CD8-positive, alpha-beta memory T cell (primary cell): ENCODE measurements around the gene NOL8. TPM values are rescaled to one million over a fixed set of nuclear protein-coding genes. Genes with fewer than 3 reads are reported as not detected.
A peak's percentile ranks its signal among the peaks of the same experiment; 100 is the strongest.

ENCODE experiments used
- CTCF ChIA-PET: fragments of 350-600 bp; sonication (Branson Sonifier 250); formaldehyde crosslinking; loops from one replicate; lab custom pipeline; 2021; ENCODE audit warnings: antibody characterized with exemption; lab: Charles Lee
- POLR2A ChIA-PET: fragments of 350-600 bp; sonication (Branson Sonifier 250); formaldehyde crosslinking; loops from one replicate; lab custom pipeline; 2021; ENCODE audit warnings: antibody characterized with exemption; lab: Charles Lee
- DNase-seq, 5 donors: peaks; one replicate each; pipeline versions ENCODE4 v3.0.0 to v3.0.0-alpha.2; 2020 to 2022; ENCODE audit warnings: mixed read lengths in 1 of 5
- H3K27ac ChIP-seq: one replicate; pipeline ENCODE4 v1.7.0; 2013; ENCODE audit warnings: low read depth, mild to moderate bottlenecking, low read length, moderate library complexity
- H3K27me3 ChIP-seq: 2 replicates; pipeline ENCODE4 v1.7.0; 2013; ENCODE audit warnings: low read length, mild to moderate bottlenecking; ENCODE audit not compliant: insufficient read depth, poor library complexity, severe bottlenecking
- H3K36me3 ChIP-seq: 2 replicates; pipeline ENCODE4 v1.7.0; 2013; ENCODE audit warnings: mild to moderate bottlenecking, low read length, moderate library complexity; ENCODE audit not compliant: insufficient read depth
- H3K4me1 ChIP-seq: 2 replicates; pipeline ENCODE4 v1.7.0; 2013; ENCODE audit warnings: mild to moderate bottlenecking, low read length, moderate library complexity; ENCODE audit not compliant: insufficient read depth
- H3K4me3 ChIP-seq: 2 replicates; pipeline ENCODE4 v1.7.0; 2013; ENCODE audit warnings: mild to moderate bottlenecking, low read length
- H3K9me3 ChIP-seq: 2 replicates; pipeline ENCODE4 v1.7.0; 2013; ENCODE audit warnings: mild to moderate bottlenecking, low read length
- H3K27ac Mint-ChIP-seq, 8 donors: one replicate each; pipeline ENCODE4 v1.8.0; 2020 to 2021; ENCODE audit warnings: mixed read lengths in 8 of 8, mild to moderate bottlenecking in 6 of 8, inconsistent platforms in 3 of 8, moderate library complexity in 3 of 8
- H3K27me3 Mint-ChIP-seq, 2 donors: one replicate each; pipeline ENCODE4 v1.8.0; 2020 to 2021; ENCODE audit warnings: mixed read lengths in 2 of 2, mild to moderate bottlenecking in 1 of 2, moderate library complexity in 1 of 2
- H3K36me3 Mint-ChIP-seq, 3 donors: one replicate each; pipeline ENCODE4 v1.8.0; 2020 to 2021; ENCODE audit warnings: mixed read lengths in 3 of 3, inconsistent platforms in 1 of 3, mild to moderate bottlenecking in 1 of 3
- H3K4me1 Mint-ChIP-seq, 3 donors: one replicate each; pipeline ENCODE4 v1.8.0; 2020 to 2021; ENCODE audit warnings: mixed read lengths in 3 of 3, inconsistent platforms in 1 of 3, mild to moderate bottlenecking in 1 of 3
- H3K4me3 Mint-ChIP-seq, 7 donors: one replicate each; pipeline ENCODE4 v1.8.0; 2020 to 2021; ENCODE audit warnings: mixed read lengths in 7 of 7, mild to moderate bottlenecking in 6 of 7, moderate library complexity in 4 of 7, inconsistent platforms in 2 of 7
- H3K9me3 Mint-ChIP-seq, 5 donors: one replicate each; pipeline ENCODE4 v1.8.0; 2020 to 2022; ENCODE audit warnings: mixed read lengths in 5 of 5, mild to moderate bottlenecking in 3 of 5, moderate library complexity in 2 of 5, inconsistent platforms in 1 of 5
- polyA plus RNA-seq: library from polyadenylated mRNA; unstranded; fragments of 300-500 nt; fragmentation: Illumina TruSeq; gene quantifications from one replicate; pipeline ENCODE4 v1.2.3, GENCODE V29; 2021
- total RNA-seq, 2 experiments: library from RNA; stranded (reverse); gene quantifications; one replicate each; pipeline ENCODE4 v1.2.3, GENCODE V29; 2021

Gene NOL8
- total and polyA plus RNA-seq, 3 experiments from 2014 or later: 37.0 to 69.6 (median 64.0) TPM

- H3K4me3 ChIP-seq: no peak overlapping the region
- no peak for DNase-seq
- Mint-ChIP-seq H3K27ac (no peak overlapping the region), H3K36me3 (peaks cover 2 to 20% (median 5%) of the 10 kb centered on the region in 3 donors), H3K4me1 (peaks cover 4 to 13% (median 7%) of the 10 kb centered on the region in 3 donors), H3K4me3 (no peak overlapping the region), H3K9me3 (peaks cover 4 to 9% (median 5%) of the 10 kb centered on the region in 5 donors), H3K27me3 (no peaks in the 10 kb centered on the region)
- no peak overlapping the region for H3K27ac ChIP-seq
- ChIA-PET CTCF (no interaction called here), POLR2A (interaction anchor here (0.7 kb wide), 1 partner anchor 1110 kb away, joined by 7 read pairs; no protein-coding TSS in a partner anchor)
- no peaks in the 10 kb centered on the region for H3K27me3 ChIP-seq
- no peaks in the 10 kb centered on the region for H3K9me3 ChIP-seq
- H3K36me3 ChIP-seq: no peaks in the 10 kb centered on the region
- no peaks in the 10 kb centered on the region for H3K4me1 ChIP-seq
These were observed 24.9 kb upstream of the NOL8 start for GRCh38 chr9:92349771-92350739.

GRCh38 chr9:92345582-92345981 lies 20.4 kb upstream of the NOL8 start:
- Histone ChIP-seq H3K27me3 (no peaks in the 10 kb centered on the region), H3K36me3 (no peaks in the 10 kb centered on the region), H3K27ac (no peak overlapping the region), H3K4me1 (no peaks in the 10 kb centered on the region), H3K9me3 (no peaks in the 10 kb centered on the region), H3K4me3 (no peak overlapping the region)
- peaks cover 0 to 8% (median 4%) of the 10 kb centered on the region in 5 donors for H3K9me3 Mint-ChIP-seq
- ChIA-PET CTCF (no interaction called here), POLR2A (no interaction called here)
- H3K27ac Mint-ChIP-seq: no peak overlapping the region
- no peak for DNase-seq
- H3K36me3 Mint-ChIP-seq: peaks cover 0 to 11% (median 3%) of the 10 kb centered on the region in 3 donors
- H3K4me1 Mint-ChIP-seq: peaks cover 0 to 2% (median under 1%) of the 10 kb centered on the region in 3 donors
- H3K27me3 Mint-ChIP-seq: no peaks in the 10 kb centered on the region
- no peak overlapping the region for H3K4me3 Mint-ChIP-seq

GRCh38 chr9:92342825-92343488 lies 17.8 kb upstream of the NOL8 start:
- POLR2A ChIA-PET: no interaction called here
- Histone ChIP-seq H3K4me3 (no peak overlapping the region), H3K27me3 (no peaks in the 10 kb centered on the region), H3K9me3 (no peaks in the 10 kb centered on the region), H3K4me1 (no peaks in the 10 kb centered on the region), H3K36me3 (no peaks in the 10 kb centered on the region), H3K27ac (no peak overlapping the region)
- Mint-ChIP-seq H3K9me3 (peaks cover 0 to 10% (median 4%) of the 10 kb centered on the region in 5 donors), H3K4me3 (no peak overlapping the region), H3K4me1 (no peaks in the 10 kb centered on the region), H3K27ac (peak overlapping the region in 1 of 8 donors; percentile 12), H3K27me3 (no peaks in the 10 kb centered on the region), H3K36me3 (peaks cover 4 to 10% (median 7%) of the 10 kb centered on the region in 3 donors)
- CTCF ChIA-PET: no interaction called here
- no peak for DNase-seq

DNA sequence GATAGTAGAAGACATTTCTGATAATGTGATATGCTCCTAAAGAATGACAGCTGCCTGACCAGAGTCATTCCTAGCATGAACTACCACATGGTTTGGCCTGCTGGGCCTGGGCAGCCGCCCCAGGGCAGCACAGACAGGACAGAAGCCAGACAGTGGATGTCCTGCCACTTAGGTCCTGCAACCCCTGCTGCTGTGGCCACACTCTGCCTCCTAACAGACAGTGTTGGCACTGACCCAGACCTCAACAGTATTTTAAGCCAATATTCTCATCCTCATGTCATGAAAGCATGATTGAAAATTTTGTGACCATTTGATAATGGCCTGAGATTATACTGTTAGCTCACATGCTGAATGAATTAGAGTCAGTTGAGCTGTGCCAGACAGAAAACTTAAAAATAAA lies 16.4 kb upstream of the NOL8 start:
- H3K27me3 ChIP-seq: no peaks in the 10 kb centered on the region
- Mint-ChIP-seq H3K4me3 (no peak overlapping the region), H3K27me3 (no peaks in the 10 kb centered on the region), H3K36me3 (peaks cover 4 to 12% (median 7%) of the 10 kb centered on the region in 3 donors), H3K27ac (peak overlapping the region in 1 of 8 donors; percentile 65), H3K9me3 (peaks cover 0 to 10% (median 4%) of the 10 kb centered on the region in 5 donors), H3K4me1 (no peaks in the 10 kb centered on the region)
- H3K4me3 ChIP-seq: no peak overlapping the region
- H3K9me3 ChIP-seq: no peaks in the 10 kb centered on the region
- no peaks in the 10 kb centered on the region for H3K36me3 ChIP-seq
- H3K27ac ChIP-seq: no peak overlapping the region
- no peak for DNase-seq
- ChIA-PET POLR2A (no interaction called here), CTCF (no interaction called here)
- no peaks in the 10 kb centered on the region for H3K4me1 ChIP-seq

DNA sequence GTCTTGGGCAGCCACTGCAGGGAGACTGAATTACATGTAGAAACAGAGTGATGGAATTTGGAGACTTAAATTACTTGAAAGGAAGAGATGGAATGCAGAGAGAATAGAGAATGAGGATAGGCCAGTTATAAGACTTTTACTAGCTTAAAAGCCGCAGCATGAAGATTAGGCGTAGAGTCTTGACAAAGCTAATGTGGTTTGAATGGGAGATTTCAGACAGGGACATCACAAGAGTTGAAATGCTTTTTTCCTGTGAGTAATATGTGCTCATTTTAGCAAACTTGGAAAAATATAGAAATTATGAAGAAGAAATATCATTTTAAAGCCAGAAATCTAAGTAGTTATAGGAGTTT lies 8.1 kb upstream of the NOL8 start:
- Mint-ChIP-seq H3K9me3 (no peaks in the 10 kb centered on the region), H3K27ac (peak overlapping the region in 1 of 8 donors; percentile 33), H3K4me3 (no peak overlapping the region), H3K4me1 (no peaks in the 10 kb centered on the region), H3K27me3 (no peaks in the 10 kb centered on the region), H3K36me3 (peaks cover 0 to 4% (median 2%) of the 10 kb centered on the region in 3 donors)
- CTCF ChIA-PET: no interaction called here
- H3K4me1 ChIP-seq: no peaks in the 10 kb centered on the region
- H3K9me3 ChIP-seq: no peaks in the 10 kb centered on the region
- DNase-seq: no peak
- no peak overlapping the region for H3K4me3 ChIP-seq
- H3K27ac ChIP-seq: no peak overlapping the region
- H3K27me3 ChIP-seq: no peaks in the 10 kb centered on the region
- POLR2A ChIA-PET: interaction anchor here (0.7 kb wide), 1 partner anchor 120 kb away, joined by 4 read pairs; no protein-coding TSS in a partner anchor
- no peaks in the 10 kb centered on the region for H3K36me3 ChIP-seq

- no peak overlapping the region for H3K27ac ChIP-seq
- no peaks in the 10 kb centered on the region for H3K36me3 ChIP-seq
These were observed 7.6 kb upstream of the NOL8 start for GRCh38 chr9:92332577-92333281.

DNA sequence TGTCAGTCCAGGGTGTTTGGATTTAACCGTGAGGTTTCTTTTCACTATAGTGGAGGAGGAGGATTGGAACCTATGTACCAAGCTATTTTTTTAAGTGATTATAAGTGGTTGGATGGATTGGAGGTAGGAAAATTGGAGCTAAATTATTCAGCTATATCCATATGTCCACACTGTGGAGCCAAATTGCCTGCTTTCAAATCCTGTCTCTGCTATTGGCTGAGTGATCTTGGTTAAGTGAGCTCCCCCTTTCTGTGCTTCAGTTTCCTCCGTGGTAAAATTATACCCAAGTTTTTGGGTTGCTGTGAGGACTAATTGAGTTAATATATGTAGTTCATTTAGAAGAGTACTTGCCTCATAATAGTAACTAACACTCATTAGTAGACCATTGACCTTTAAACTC lies 3.1 kb upstream of the NOL8 start:
- no peak overlapping the region for H3K27ac Mint-ChIP-seq
- no peaks in the 10 kb centered on the region for H3K9me3 ChIP-seq
- H3K27ac ChIP-seq: no peak overlapping the region
- H3K4me3 Mint-ChIP-seq: peak overlapping the region in 1 of 7 donors; percentile 44
- H3K4me3 ChIP-seq: no peak overlapping the region
- DNase-seq: no peak
- no peaks in the 10 kb centered on the region for H3K36me3 ChIP-seq
- H3K9me3 Mint-ChIP-seq: no peaks in the 10 kb centered on the region
- H3K27me3 Mint-ChIP-seq: peaks cover 0 to 2% of the 10 kb centered on the region in 2 donors
- no peaks in the 10 kb centered on the region for H3K27me3 ChIP-seq
- POLR2A ChIA-PET: no interaction called here
- CTCF ChIA-PET: no interaction called here
- peaks cover 22% of the 10 kb centered on the region for H3K4me1 ChIP-seq
- peaks cover 0 to 15% (median 7%) of the 10 kb centered on the region in 3 donors for H3K36me3 Mint-ChIP-seq
- peaks cover 26 to 35% (median 30%) of the 10 kb centered on the region in 3 donors for H3K4me1 Mint-ChIP-seq

More at GRCh38 chr9:92332577-92333281, 7.6 kb upstream of the NOL8 start:
- Mint-ChIP-seq H3K4me1 (no peaks in the 10 kb centered on the region), H3K4me3 (no peak overlapping the region), H3K36me3 (peaks cover 0 to 4% (median 2%) of the 10 kb centered on the region in 3 donors), H3K27ac (peak overlapping the region in 1 of 8 donors; percentile 33), H3K9me3 (no peaks in the 10 kb centered on the region), H3K27me3 (no peaks in the 10 kb centered on the region)
- CTCF ChIA-PET: no interaction called here
- Histone ChIP-seq H3K4me1 (no peaks in the 10 kb centered on the region), H3K4me3 (no peak overlapping the region), H3K9me3 (no peaks in the 10 kb centered on the region), H3K27me3 (no peaks in the 10 kb centered on the region)
- no peak for DNase-seq
- POLR2A ChIA-PET: interaction anchor here (1.1 kb wide), 1 partner anchor 55 kb away, joined by 3 read pairs; no protein-coding TSS in a partner anchor
